Heart right ventricle (tissue), 16 donors: ENCODE measurements around the gene STK35. TPM values are rescaled to one million over a fixed set of nuclear protein-coding genes. Genes with fewer than 3 reads are reported as not detected.

ENCODE experiments used
- ATAC-seq, 8 donors: fragments of 200-7000 bp; cut with Tn5 transposase; one replicate each; pipeline ENCODE4 v1.9.1; 2020; ENCODE audit warnings: mild to moderate bottlenecking in 8 of 8, moderate library complexity in 8 of 8, moderate number of reproducible peaks in 1 of 8
- DNase-seq, 2 donors: peaks; one replicate each; pipeline ENCODE4 v3.0.0-alpha.2; 2020
- H3K27ac ChIP-seq, 10 donors: fragments of 200-600 bp; sonication (generic) in 2 of 10; one replicate each; pipeline versions ENCODE4 v1.5.0 to v1.8.0; 2020 to 2022; ENCODE audit warnings: mild to moderate bottlenecking in 3 of 10
- H3K27me3 ChIP-seq, 7 donors: fragments of 200-600 bp; one replicate each; pipeline ENCODE4 v1.8.0; 2021 to 2022; ENCODE audit warnings: mild to moderate bottlenecking in 2 of 7
- H3K36me3 ChIP-seq, 9 donors: fragments of 200-600 bp; sonication (generic) in 1 of 9; one replicate each; pipeline versions ENCODE4 v1.5.0 to v1.8.0; 2020 to 2022; ENCODE audit warnings: mild to moderate bottlenecking in 2 of 9
- H3K4me1 ChIP-seq, 9 donors: fragments of 200-600 bp; sonication (generic) in 1 of 9; one replicate each; pipeline versions ENCODE4 v1.5.0 to v1.8.0; 2020 to 2022; ENCODE audit warnings: mild to moderate bottlenecking in 4 of 9
- H3K4me3 ChIP-seq, 10 donors: fragments of 200-600 bp; sonication (generic) in 2 of 10; one replicate each; pipeline versions ENCODE4 v1.5.0 to v1.8.0; 2020 to 2022; ENCODE audit warnings: mild to moderate bottlenecking in 7 of 10, moderate library complexity in 2 of 10
- H3K9me3 ChIP-seq, 11 donors: fragments of 200-600 bp in 10 of 11; sonication (generic) in 2 of 11; one replicate each; pipeline versions ENCODE4 v1.5.0 to v1.8.0; 2013 to 2022; ENCODE audit warnings: mild to moderate bottlenecking in 2 of 11, control low read depth in 1 of 11, moderate library complexity in 1 of 11
- WGBS, 2 donors: extraction: QIAGEN DNeasy Blood & Tissue Kit; methylation state at CpG; one replicate each; pipeline ENCODE4 v1.1.7; 2013; ENCODE audit warnings: inconsistent platforms in 1 of 2; 5-methylcytosine and 5-hydroxymethylcytosine counted together
- intact Hi-C, 10 donors: fragments of 100-400 bp; cut with DNase I; formaldehyde crosslinking; loops; one replicate each; pipeline versions ENCODE4 v1.11.1 to v1.14.2; 2022
- polyA plus RNA-seq, 2 donors: library from polyadenylated mRNA; stranded (reverse); fragments of 200-250 nt; gene quantifications; one replicate each; pipeline ENCODE4 v1.2.3, GENCODE V29; 2013
- total RNA-seq, 10 donors: library from RNA; stranded (reverse); fragmentation: NEBNext Ultra II Directional in 3 of 10; extraction: Animal tissue kit (Norgen Biotek cat#: 25700) in 3 of 10; gene quantifications; one replicate each; pipeline versions ENCODE4 v1.2.1 to v1.2.4, GENCODE V29; 2021 to 2023
- TF ChIP-seq, protein P1 (sequence below), 9 donors: fragments of 200-600 bp; sonication (generic) in 2 of 9; IDR thresholded peaks; one replicate each; pipeline versions ENCODE4 v1.5.0 to v1.8.0; 2021 to 2022; ENCODE audit warnings: antibody characterized with exemption in 9 of 9, mild to moderate bottlenecking in 5 of 9, moderate library complexity in 1 of 9
- donor health status: Arrhythmogenic right ventricular cardiomyopathy.
- donor health status: ischemic (EF 13 %, LVEDD 7.1; RV severe dilation, severe dysfunction).
- donor health status: healthy with polysubstance abuse.
- donor health status: DM: no; HTN: yes; CAD: no.
- donor health status: DM: no; HTN: no; CAD: no.
- donor health status: ischemic (EF 25% LVEDD 6.9; RV normal size, moderate dysfunction).
- donor health status: ischemic (EF 25% LVEDD 5.7; RV mildly dilated, moderate dysfunction).
- donor health status: healthy.
- donor health status: DM: yes; HTN: yes; CAD: no.
- donor health status: Ischemic cardiomyopathy.
- donor health status: ischemic (EF 35%, LVEDD 5.7; RV mildly dilated, moderate dysfunction).
- donor health status: nonischemic (EF 11% LVEDD 7.7; RV severe dilation, severe dysfunction).
- donor health status: DM: yes; HTN: yes; CAD: no.
- donor health status: PGD.
- donor health status: ischemic (EF 29% LVEDD 5.4; RV normal size, mild dysfunction).
- donor health status: nonischemic (EF 23%, LVEDD 6.1; RV moderate dilation, normal function).

The STK35 gene
- total and polyA plus RNA-seq, 12 donors: 5.4 to 17.2 (median 12.6) TPM

DNA sequence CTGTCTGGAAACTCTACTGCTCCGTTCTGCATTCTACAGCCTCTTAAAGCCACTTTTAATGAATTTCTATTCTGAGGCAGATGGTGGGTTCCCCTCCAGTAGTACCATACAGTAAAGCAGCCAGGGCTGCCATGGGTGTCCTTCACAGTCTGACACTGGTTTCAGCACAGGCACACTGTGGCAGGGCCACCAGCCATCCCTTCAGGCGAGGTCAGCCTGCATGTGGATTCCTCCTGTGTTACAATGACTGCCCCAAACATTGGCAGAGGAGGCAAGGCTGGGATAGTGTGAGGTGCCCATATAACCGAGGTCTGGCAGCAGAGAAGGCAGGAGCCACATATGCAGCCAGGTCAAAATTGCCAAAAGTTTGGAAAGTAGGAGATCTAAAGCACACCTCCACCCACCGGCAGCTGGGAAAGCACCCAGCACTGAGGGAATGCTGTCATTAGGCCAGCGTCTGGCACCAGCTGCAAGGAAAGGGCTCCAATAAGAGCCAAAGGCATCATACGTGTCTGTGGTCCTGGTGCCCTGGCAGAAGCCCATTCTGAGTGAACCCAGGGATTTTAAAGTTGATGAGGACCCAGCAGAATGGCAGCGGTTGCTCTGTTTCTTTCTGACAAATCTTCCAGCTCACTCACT, 24.0 kb downstream of the STK35 start:
- ATAC-seq: peak in 6 of 8 donors; percentile 32 to 71 (median 64)

DNA sequence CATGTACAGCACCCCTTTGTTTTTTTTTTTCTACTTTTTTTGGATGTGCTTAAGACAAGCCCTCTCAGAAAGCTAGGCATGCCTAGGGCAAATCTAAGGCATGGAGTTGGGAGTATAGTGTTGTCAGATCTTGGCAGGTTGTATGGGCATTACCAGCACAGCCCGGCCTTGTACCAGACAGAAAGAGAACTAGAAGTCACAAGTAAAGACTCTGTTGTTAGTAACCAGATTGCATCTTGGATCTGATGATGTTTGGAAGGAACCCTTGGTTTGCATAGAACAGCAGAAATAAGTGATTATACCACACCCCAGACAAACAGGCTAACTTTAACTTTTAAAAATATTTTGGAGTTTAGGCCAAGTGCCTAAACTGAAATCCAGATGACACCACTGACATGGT, 25.6 kb downstream of the STK35 start:
- peaks cover 0 to 10% (median 0%) of the 10 kb centered on the region in 9 donors for H3K36me3 ChIP-seq
- H3K27ac ChIP-seq: peak overlapping the region in 5 of 10 donors; percentile 6 to 73 (median 18)
- ATAC-seq: peak in 1 of 8 donors; percentile 33
- DNase-seq: no peak
- whole genome bisulfite sequencing, 2 donors: 39 to 42% methylated on average over 1 of the region's 1 CpG
- TF ChIP-seq, protein P1, sequence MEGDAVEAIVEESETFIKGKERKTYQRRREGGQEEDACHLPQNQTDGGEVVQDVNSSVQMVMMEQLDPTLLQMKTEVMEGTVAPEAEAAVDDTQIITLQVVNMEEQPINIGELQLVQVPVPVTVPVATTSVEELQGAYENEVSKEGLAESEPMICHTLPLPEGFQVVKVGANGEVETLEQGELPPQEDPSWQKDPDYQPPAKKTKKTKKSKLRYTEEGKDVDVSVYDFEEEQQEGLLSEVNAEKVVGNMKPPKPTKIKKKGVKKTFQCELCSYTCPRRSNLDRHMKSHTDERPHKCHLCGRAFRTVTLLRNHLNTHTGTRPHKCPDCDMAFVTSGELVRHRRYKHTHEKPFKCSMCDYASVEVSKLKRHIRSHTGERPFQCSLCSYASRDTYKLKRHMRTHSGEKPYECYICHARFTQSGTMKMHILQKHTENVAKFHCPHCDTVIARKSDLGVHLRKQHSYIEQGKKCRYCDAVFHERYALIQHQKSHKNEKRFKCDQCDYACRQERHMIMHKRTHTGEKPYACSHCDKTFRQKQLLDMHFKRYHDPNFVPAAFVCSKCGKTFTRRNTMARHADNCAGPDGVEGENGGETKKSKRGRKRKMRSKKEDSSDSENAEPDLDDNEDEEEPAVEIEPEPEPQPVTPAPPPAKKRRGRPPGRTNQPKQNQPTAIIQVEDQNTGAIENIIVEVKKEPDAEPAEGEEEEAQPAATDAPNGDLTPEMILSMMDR (IDR thresholded peaks at IDR 0.05): no peak
- H3K9me3 ChIP-seq: no peaks in the 10 kb centered on the region
- peaks cover 28 to 96% (median 87%) of the 10 kb centered on the region in 9 donors for H3K4me1 ChIP-seq
- no peak overlapping the region for H3K4me3 ChIP-seq
- intact Hi-C loops: no loop called here
- no peaks in the 10 kb centered on the region for H3K27me3 ChIP-seq

More for the DNA sequence above, 24.0 kb downstream of the STK35 start:
- DNase-seq: peak in 1 of 2 donors; percentile 39
- Histone ChIP-seq H3K27ac (peak overlapping the region in 9 of 10 donors; percentile 18 to 73 (median 56)), H3K27me3 (no peaks in the 10 kb centered on the region), H3K4me1 (peaks cover 30 to 96% (median 82%) of the 10 kb centered on the region in 9 donors), H3K4me3 (no peak overlapping the region), H3K36me3 (peaks cover 0 to 10% (median 0%) of the 10 kb centered on the region in 9 donors), H3K9me3 (no peaks in the 10 kb centered on the region)
- WGBS, 2 donors: 48 to 51% methylated on average over 7 of the region's 7 CpGs
- intact Hi-C loops: no loop called here
- TF ChIP-seq, protein P1 (IDR thresholded peaks at IDR 0.05): no peak

DNA sequence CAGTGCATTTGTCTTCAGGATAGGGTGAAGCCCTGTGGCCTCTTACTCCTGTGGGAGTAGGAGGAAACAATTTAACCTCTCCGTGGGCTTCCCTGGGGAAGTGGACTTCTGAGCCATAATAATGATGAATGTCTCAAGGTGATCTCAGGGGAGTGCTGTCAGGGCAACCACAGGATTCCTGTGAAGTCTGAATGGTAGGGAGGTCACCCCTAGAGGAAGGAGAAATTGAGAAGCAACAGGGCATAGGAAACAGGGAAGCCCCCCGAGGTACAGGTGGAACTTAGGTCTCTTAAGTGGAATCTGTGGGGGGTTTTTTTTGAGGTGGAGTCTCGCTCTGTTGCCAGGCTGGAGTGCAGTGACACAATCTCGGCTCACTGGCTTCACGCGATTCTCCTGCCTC, 26.9 kb downstream of the STK35 start:
- Histone ChIP-seq H3K27ac (peak overlapping the region in 1 of 10 donors; percentile 73), H3K4me3 (no peak overlapping the region), H3K36me3 (peaks cover 0 to 10% (median 0%) of the 10 kb centered on the region in 9 donors), H3K9me3 (no peaks in the 10 kb centered on the region), H3K4me1 (peaks cover 35 to 96% (median 87%) of the 10 kb centered on the region in 9 donors), H3K27me3 (no peaks in the 10 kb centered on the region)
- TF ChIP-seq, protein P1 (IDR thresholded peaks at IDR 0.05): no peak
- intact Hi-C loops: no loop called here
- no peak for ATAC-seq
- WGBS, 2 donors: 84 to 89% methylated on average over 6 of the region's 6 CpGs
- DNase-seq: no peak

DNA sequence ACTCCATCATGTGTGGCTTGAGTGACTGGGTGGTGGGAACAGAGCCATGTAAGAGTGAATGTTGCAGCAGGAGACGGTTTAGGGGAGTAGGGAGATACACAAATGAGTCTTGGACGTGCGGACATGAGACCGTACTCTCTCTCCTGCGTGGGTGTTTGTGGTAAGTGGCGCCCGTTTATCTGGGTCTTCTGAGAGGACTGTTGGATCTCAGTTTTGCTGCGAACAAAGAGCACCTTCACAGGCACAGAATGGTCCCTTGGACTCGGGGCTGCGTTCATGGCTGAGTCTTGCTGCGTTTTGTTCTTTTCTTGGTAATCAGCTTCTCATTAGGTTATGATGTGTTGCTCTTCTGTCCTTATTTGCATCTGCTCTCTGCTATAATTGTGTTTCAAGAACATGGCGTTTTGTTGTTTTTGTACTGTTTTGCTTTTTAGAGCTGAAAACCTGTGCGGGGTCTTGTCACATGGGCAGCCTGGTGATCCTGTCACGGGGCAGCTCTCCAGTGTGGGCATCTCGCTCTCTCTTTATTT, 28.5 kb downstream of the STK35 start:
- H3K9me3 ChIP-seq: no peaks in the 10 kb centered on the region
- DNase-seq (no peak), ATAC-seq (peak in 3 of 8 donors; percentile 5 to 23 (median 9))
- no peak overlapping the region for H3K4me3 ChIP-seq
- peak overlapping the region in 7 of 10 donors; percentile 7 to 53 (median 21) for H3K27ac ChIP-seq
- no peaks in the 10 kb centered on the region for H3K27me3 ChIP-seq
- intact Hi-C loops: no loop called here
- whole genome bisulfite sequencing, 2 donors: 79 to 85% methylated on average over 15 of the region's 15 CpGs
- peaks cover 0 to 10% (median 0%) of the 10 kb centered on the region in 9 donors for H3K36me3 ChIP-seq
- TF ChIP-seq, protein P1 (IDR thresholded peaks at IDR 0.05): no peak
- H3K4me1 ChIP-seq: peaks cover 38 to 95% (median 88%) of the 10 kb centered on the region in 9 donors
